Measurements from ENCODE around the gene ZNF681.
A peak's percentile ranks its signal among the peaks of the same experiment; 100 is the strongest.
"Not testable (repeated sequence)": the region's sequence is repeated elsewhere in the genome, so short reads cannot be mapped to it uniquely, and the experiment has no call there.

The ZNF681 gene

GRCh38 chr19:23758187-23759074 lies at the start of gene ZNF681:
ZNF681 (minus strand) TSS chr19:23758891; CDS start chr19:23758749, 142 bp downstream.
- peak; percentile 95 for DNase-seq (ENCODE audit: low read depth, low spot score)

GRCh38 chr19:23804676-23805075 lies 46.0 kb upstream of the ZNF681 start:
- DNase-seq (ENCODE audit: low read depth, low spot score) = no peak

GRCh38 chr19:23802290-23802689 lies 43.6 kb upstream of the ZNF681 start:
- peak; percentile 2 for DNase-seq (ENCODE audit: low read depth, low spot score)

- DNase-seq (ENCODE audit: low read depth, low spot score) = no peak
Measured at GRCh38 chr19:23801803-23802202, 43.1 kb upstream of the ZNF681 start.

- no peak for DNase-seq (ENCODE audit: low read depth, low spot score)
Measured at GRCh38 chr19:23800868-23801267, 42.2 kb upstream of the ZNF681 start.

GRCh38 chr19:23800271-23800670 lies 41.6 kb upstream of the ZNF681 start:
- DNase-seq (ENCODE audit: low read depth, low spot score) = no peak

GRCh38 chr19:23799321-23799720 lies 40.6 kb upstream of the ZNF681 start:
- no peak for DNase-seq (ENCODE audit: low read depth, low spot score)

GRCh38 chr19:23795462-23795861 lies 36.8 kb upstream of the ZNF681 start:
- DNase-seq (ENCODE audit: low read depth, low spot score) = no peak

GRCh38 chr19:23792784-23793183 lies 34.1 kb upstream of the ZNF681 start:
- DNase-seq (ENCODE audit: low read depth, low spot score) = no peak

- DNase-seq (ENCODE audit: low read depth, low spot score) = no peak
Measured at GRCh38 chr19:23790641-23791488, 32.2 kb upstream of the ZNF681 start.

- DNase-seq (ENCODE audit: low read depth, low spot score) = no peak
Measured at GRCh38 chr19:23789246-23789645, 30.6 kb upstream of the ZNF681 start.

- DNase-seq (ENCODE audit: low read depth, low spot score) = no peak
Measured at GRCh38 chr19:23788411-23788810, 29.7 kb upstream of the ZNF681 start.

- no peak for DNase-seq (ENCODE audit: low read depth, low spot score)
Measured at GRCh38 chr19:23787106-23787505, 28.4 kb upstream of the ZNF681 start.

- peak; percentile 14 for DNase-seq (ENCODE audit: low read depth, low spot score)
Measured at GRCh38 chr19:23785982-23786381, 27.3 kb upstream of the ZNF681 start.

- DNase-seq (ENCODE audit: low read depth, low spot score) = no peak
Measured at GRCh38 chr19:23784274-23784673, 25.6 kb upstream of the ZNF681 start.

GRCh38 chr19:23783636-23784035 lies 24.9 kb upstream of the ZNF681 start:
- no peak for DNase-seq (ENCODE audit: low read depth, low spot score)

- no peak for DNase-seq (ENCODE audit: low read depth, low spot score)
Measured at GRCh38 chr19:23779645-23780044, 21.0 kb upstream of the ZNF681 start.

- DNase-seq (ENCODE audit: low read depth, low spot score) = no peak
Measured at GRCh38 chr19:23778566-23778965, 19.9 kb upstream of the ZNF681 start.

GRCh38 chr19:23778036-23778435 lies 19.3 kb upstream of the ZNF681 start:
- DNase-seq (ENCODE audit: low read depth, low spot score) = not testable (repeated sequence)

GRCh38 chr19:23777216-23777615 lies 18.5 kb upstream of the ZNF681 start:
- no peak for DNase-seq (ENCODE audit: low read depth, low spot score)

- DNase-seq (ENCODE audit: low read depth, low spot score) = no peak
Measured at GRCh38 chr19:23776507-23777205, 18.0 kb upstream of the ZNF681 start.

GRCh38 chr19:23774524-23774971 lies 15.9 kb upstream of the ZNF681 start:
- no peak for DNase-seq (ENCODE audit: low read depth, low spot score)
